ENCODE data around the gene PCDHAC2. TPM values are rescaled to one million over a fixed set of nuclear protein-coding genes. Genes with fewer than 3 reads are reported as not detected.

PCDHAC2 gene
- total RNA-seq, 4 donors from 2014 or later = 0.18 to 1.7 (median 0.43) TPM

GRCh38 chr5:141001446-141001843 is 35.2 kb downstream of the PCDHAC2 start:
- H3K4me1 ChIP-seq = peaks cover 0 to 6% (median 0%) of the 10 kb centered on the region in 4 donors
- TF ChIP-seq CTCF (IDR thresholded peaks at IDR 0.05) (no peak), POLR2A (IDR thresholded peaks at IDR 0.05) (no peak)
- no peaks in the 10 kb centered on the region for H3K27me3 ChIP-seq
- no peak for DNase-seq
- H3K27ac ChIP-seq = no peak overlapping the region
- no peaks in the 10 kb centered on the region for H3K9me3 ChIP-seq
- H3K4me3 ChIP-seq = peak overlapping the region in 1 of 4 donors; percentile 12
- no peaks in the 10 kb centered on the region for H3K36me3 ChIP-seq

- TF ChIP-seq CTCF (IDR thresholded peaks at IDR 0.05) (no peak), POLR2A (IDR thresholded peaks at IDR 0.05) (no peak)
- no peak for DNase-seq
- Histone ChIP-seq H3K36me3 (no peaks in the 10 kb centered on the region), H3K4me3 (peak overlapping the region in 1 of 4 donors; percentile 12), H3K9me3 (no peaks in the 10 kb centered on the region), H3K27ac (no peak overlapping the region), H3K4me1 (peaks cover 0 to 6% (median 0%) of the 10 kb centered on the region in 4 donors), H3K27me3 (no peaks in the 10 kb centered on the region)
These were observed 35.7 kb downstream of the PCDHAC2 start for GRCh38 chr5:141001844-141002604.

GRCh38 chr5:141002605-141002965 is 36.3 kb downstream of the PCDHAC2 start:
- Histone ChIP-seq H3K27me3 (no peaks in the 10 kb centered on the region), H3K4me3 (no peak overlapping the region), H3K4me1 (peaks cover 0 to 6% (median 0%) of the 10 kb centered on the region in 4 donors), H3K9me3 (no peaks in the 10 kb centered on the region), H3K36me3 (no peaks in the 10 kb centered on the region), H3K27ac (no peak overlapping the region)
- TF ChIP-seq CTCF (IDR thresholded peaks at IDR 0.05) = no peak
- DNase-seq = no peak

- TF ChIP-seq CTCF (IDR thresholded peaks at IDR 0.05) (no peak), POLR2A (IDR thresholded peaks at IDR 0.05) (no peak)
- DNase-seq = no peak
- Histone ChIP-seq H3K9me3 (no peaks in the 10 kb centered on the region), H3K27me3 (no peaks in the 10 kb centered on the region), H3K4me3 (no peak overlapping the region), H3K4me1 (peaks cover 0 to 6% (median 0%) of the 10 kb centered on the region in 4 donors), H3K36me3 (no peaks in the 10 kb centered on the region), H3K27ac (no peak overlapping the region)
These were observed 36.8 kb downstream of the PCDHAC2 start for GRCh38 chr5:141003031-141003430.

GRCh38 chr5:141003791-141004611 is 37.7 kb downstream of the PCDHAC2 start:
- no peaks in the 10 kb centered on the region for H3K9me3 ChIP-seq
- H3K4me3 ChIP-seq = no peak overlapping the region
- H3K4me1 ChIP-seq = peaks cover 0 to 6% (median 0%) of the 10 kb centered on the region in 4 donors
- no peak for DNase-seq
- no peaks in the 10 kb centered on the region for H3K36me3 ChIP-seq
- H3K27ac ChIP-seq = no peak overlapping the region
- H3K27me3 ChIP-seq = no peaks in the 10 kb centered on the region
- TF ChIP-seq CTCF (IDR thresholded peaks at IDR 0.05) = no peak
- no peak for TF ChIP-seq POLR2A (IDR thresholded peaks at IDR 0.05)

Measured in Peyer's patch (tissue), 4 donors.